Measurements from ENCODE around the gene CYFIP1. TPM values are rescaled to one million over a fixed set of nuclear protein-coding genes. Genes with fewer than 3 reads are reported as not detected.

The CYFIP1 gene
- total and polyA plus RNA-seq, 2 of the 13 experiments (the other 11 are each of a cell fraction or from before 2014, with no cell fraction given) = 38.1 to 58.3 TPM

DNA sequence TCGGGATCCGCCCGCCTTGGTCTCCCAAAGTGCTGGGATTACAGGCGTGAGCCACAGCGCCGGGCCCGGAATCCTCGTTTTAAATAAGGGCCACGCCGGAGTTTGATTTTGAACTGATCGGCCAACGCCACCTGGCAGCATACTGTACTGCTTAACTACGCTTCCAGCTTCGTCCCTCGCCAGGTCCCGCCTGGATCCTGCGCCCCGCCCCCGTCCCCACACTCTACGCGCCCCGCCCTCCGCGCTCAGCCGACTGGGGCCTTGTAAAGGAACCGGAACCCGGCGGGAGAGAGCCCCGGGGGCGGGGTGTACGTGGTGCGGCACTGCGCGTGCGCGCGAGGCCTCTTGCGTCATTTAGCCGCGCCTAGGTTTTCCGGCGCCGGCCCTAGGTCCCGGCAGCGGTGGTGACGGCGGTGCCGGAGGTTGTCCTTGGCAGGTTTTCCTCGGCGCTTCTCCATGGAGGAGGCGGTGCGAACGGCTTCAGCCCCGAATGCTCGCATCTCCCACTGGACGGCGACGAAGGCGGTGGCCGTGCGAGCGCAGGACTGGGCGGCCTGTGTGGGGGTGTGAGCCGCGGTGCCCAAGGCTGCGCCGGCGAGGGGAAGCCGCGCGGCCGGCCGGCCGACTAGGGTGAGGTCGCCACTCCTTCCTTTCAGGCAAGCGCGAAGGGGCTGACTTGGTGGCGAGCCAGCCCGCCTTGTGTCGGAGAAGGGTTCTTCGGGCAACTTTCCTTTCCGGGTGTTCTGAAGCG lies 141.7 kb downstream of the CYFIP1 start, which contains the start of gene NIPA2 (continued):
- TF ChIP-seq, protein P1, sequence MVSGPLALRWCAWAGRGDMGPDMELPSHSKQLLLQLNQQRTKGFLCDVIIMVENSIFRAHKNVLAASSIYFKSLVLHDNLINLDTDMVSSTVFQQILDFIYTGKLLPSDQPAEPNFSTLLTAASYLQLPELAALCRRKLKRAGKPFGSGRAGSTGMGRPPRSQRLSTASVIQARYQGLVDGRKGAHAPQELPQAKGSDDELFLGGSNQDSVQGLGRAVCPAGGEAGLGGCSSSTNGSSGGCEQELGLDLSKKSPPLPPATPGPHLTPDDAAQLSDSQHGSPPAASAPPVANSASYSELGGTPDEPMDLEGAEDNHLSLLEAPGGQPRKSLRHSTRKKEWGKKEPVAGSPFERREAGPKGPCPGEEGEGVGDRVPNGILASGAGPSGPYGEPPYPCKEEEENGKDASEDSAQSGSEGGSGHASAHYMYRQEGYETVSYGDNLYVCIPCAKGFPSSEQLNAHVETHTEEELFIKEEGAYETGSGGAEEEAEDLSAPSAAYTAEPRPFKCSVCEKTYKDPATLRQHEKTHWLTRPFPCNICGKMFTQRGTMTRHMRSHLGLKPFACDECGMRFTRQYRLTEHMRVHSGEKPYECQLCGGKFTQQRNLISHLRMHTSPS (CRISPR knock-in tag; IDR thresholded peaks at IDR 0.05; ENCODE audit: low read depth) = no peak
- TF ChIP-seq ELF3 (CRISPR knock-in tag; IDR thresholded peaks at IDR 0.05) = peak; percentile 55; the same call in 1 of the 2 replicates
- no peak for TF ChIP-seq RFXANK (CRISPR knock-in tag; IDR thresholded peaks at IDR 0.05)
- TF ChIP-seq, protein P2, sequence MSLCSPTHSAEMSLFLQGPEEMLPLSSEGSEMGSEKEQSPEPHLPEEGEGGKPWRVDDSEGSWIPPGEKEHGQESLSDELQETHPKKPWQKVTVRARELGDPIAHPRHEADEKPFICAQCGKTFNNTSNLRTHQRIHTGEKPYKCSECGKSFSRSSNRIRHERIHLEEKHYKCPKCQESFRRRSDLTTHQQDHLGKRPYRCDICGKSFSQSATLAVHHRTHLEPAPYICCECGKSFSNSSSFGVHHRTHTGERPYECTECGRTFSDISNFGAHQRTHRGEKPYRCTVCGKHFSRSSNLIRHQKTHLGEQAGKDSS (CRISPR knock-in tag; IDR thresholded peaks at IDR 0.05; ENCODE audit: borderline replicate concordance, low read depth) = no peak
- no peak for TF ChIP-seq ZNF10 (CRISPR knock-in tag; IDR thresholded peaks at IDR 0.05; ENCODE audit: borderline replicate concordance, low read depth)
- no peak for TF ChIP-seq U2AF1 (optimal IDR thresholded peaks at IDR 0.05; ENCODE audit: low read depth, low read length)
- TF ChIP-seq ZNF569 (CRISPR knock-in tag; IDR thresholded peaks at IDR 0.05; ENCODE audit: borderline replicate concordance) = no peak
- TF ChIP-seq RFXAP (CRISPR knock-in tag; IDR thresholded peaks at IDR 0.05; ENCODE audit: borderline replicate concordance) = no peak
- no peak for TF ChIP-seq TEAD3 (CRISPR knock-in tag; optimal IDR thresholded peaks at IDR 0.05; ENCODE audit: borderline replicate concordance)
- TF ChIP-seq MZF1 (CRISPR knock-in tag; IDR thresholded peaks at IDR 0.05; ENCODE audit: borderline replicate concordance) = no peak
- TF ChIP-seq, protein P3, sequence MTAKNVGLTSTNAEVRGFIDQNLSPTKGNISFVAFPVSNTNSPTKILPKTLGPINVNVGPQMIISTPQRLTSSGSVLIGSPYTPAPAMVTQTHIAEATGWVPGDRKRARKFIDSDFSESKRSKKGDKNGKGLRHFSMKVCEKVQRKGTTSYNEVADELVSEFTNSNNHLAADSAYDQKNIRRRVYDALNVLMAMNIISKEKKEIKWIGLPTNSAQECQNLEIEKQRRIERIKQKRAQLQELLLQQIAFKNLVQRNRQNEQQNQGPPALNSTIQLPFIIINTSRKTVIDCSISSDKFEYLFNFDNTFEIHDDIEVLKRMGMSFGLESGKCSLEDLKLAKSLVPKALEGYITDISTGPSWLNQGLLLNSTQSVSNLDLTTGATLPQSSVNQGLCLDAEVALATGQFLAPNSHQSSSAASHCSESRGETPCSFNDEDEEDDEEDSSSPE (CRISPR knock-in tag; IDR thresholded peaks at IDR 0.05) = peak; percentile 51; the same call in 1 of the 2 replicates
- TF ChIP-seq ZNF768 (CRISPR knock-in tag; IDR thresholded peaks at IDR 0.05) = no peak
- TF ChIP-seq STAG1 (CRISPR knock-in tag; IDR thresholded peaks at IDR 0.05) = no peak
- no peak for TF ChIP-seq ADNP (CRISPR knock-in tag; IDR thresholded peaks at IDR 0.05)
- no peak for TF ChIP-seq ZNF746 (CRISPR knock-in tag; IDR thresholded peaks at IDR 0.05)
- TF ChIP-seq, protein P4, sequence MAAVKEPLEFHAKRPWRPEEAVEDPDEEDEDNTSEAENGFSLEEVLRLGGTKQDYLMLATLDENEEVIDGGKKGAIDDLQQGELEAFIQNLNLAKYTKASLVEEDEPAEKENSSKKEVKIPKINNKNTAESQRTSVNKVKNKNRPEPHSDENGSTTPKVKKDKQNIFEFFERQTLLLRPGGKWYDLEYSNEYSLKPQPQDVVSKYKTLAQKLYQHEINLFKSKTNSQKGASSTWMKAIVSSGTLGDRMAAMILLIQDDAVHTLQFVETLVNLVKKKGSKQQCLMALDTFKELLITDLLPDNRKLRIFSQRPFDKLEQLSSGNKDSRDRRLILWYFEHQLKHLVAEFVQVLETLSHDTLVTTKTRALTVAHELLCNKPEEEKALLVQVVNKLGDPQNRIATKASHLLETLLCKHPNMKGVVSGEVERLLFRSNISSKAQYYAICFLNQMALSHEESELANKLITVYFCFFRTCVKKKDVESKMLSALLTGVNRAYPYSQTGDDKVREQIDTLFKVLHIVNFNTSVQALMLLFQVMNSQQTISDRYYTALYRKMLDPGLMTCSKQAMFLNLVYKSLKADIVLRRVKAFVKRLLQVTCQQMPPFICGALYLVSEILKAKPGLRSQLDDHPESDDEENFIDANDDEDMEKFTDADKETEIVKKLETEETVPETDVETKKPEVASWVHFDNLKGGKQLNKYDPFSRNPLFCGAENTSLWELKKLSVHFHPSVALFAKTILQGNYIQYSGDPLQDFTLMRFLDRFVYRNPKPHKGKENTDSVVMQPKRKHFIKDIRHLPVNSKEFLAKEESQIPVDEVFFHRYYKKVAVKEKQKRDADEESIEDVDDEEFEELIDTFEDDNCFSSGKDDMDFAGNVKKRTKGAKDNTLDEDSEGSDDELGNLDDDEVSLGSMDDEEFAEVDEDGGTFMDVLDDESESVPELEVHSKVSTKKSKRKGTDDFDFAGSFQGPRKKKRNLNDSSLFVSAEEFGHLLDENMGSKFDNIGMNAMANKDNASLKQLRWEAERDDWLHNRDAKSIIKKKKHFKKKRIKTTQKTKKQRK (IDR thresholded peaks at IDR 0.05; ENCODE audit: low read length) = no peak
- TF ChIP-seq, protein P5, sequence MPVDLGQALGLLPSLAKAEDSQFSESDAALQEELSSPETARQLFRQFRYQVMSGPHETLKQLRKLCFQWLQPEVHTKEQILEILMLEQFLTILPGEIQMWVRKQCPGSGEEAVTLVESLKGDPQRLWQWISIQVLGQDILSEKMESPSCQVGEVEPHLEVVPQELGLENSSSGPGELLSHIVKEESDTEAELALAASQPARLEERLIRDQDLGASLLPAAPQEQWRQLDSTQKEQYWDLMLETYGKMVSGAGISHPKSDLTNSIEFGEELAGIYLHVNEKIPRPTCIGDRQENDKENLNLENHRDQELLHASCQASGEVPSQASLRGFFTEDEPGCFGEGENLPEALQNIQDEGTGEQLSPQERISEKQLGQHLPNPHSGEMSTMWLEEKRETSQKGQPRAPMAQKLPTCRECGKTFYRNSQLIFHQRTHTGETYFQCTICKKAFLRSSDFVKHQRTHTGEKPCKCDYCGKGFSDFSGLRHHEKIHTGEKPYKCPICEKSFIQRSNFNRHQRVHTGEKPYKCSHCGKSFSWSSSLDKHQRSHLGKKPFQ (CRISPR knock-in tag; IDR thresholded peaks at IDR 0.05; ENCODE audit: insufficient replicate concordance) = no peak
- TF ChIP-seq ZNF224 (CRISPR knock-in tag; IDR thresholded peaks at IDR 0.05) = 0 out of 2 replicates have a peak, but pooled peaks have one; percentile 37
- peak; percentile 72; the same call in 1 of the 2 replicates for TF ChIP-seq YEATS2 (CRISPR knock-in tag; IDR thresholded peaks at IDR 0.05; ENCODE audit: borderline replicate concordance)
